Lung (tissue), 12 donors: ENCODE results near the gene MTUS2. TPM values are rescaled to one million over a fixed set of nuclear protein-coding genes. Genes with fewer than 3 reads are reported as not detected.
A peak's percentile ranks its signal among the peaks of the same experiment; 100 is the strongest.

ENCODE experiments used
- ATAC-seq: fragments of 200-7000 bp; cut with Tn5 transposase; one replicate; pipeline ENCODE4 v1.9.1; 2020; ENCODE audit warnings: moderate number of reproducible peaks; ENCODE audit not compliant: insufficient read depth, low FRiP score
- DNase-seq, 3 donors: peaks; one replicate each; pipeline ENCODE4 v3.0.0-alpha.2; 2013 to 2017
- H3K27ac ChIP-seq, 2 donors: one replicate each; pipeline ENCODE4 v1.5.1; 2013; ENCODE audit warnings: mild to moderate bottlenecking in 2 of 2, moderate library complexity in 2 of 2, control low read depth in 1 of 2, inconsistent platforms in 1 of 2, low read depth in 1 of 2, low read length in 1 of 2
- H3K27me3 ChIP-seq, 3 donors: one replicate each; pipeline ENCODE4 v1.5.1; 2013; ENCODE audit warnings: low read length in 2 of 3; ENCODE audit not compliant: control insufficient read depth in 3 of 3, insufficient read depth in 3 of 3
- H3K36me3 ChIP-seq, 4 donors: one replicate each; pipeline ENCODE4 v1.5.1; 2013; ENCODE audit warnings: low read length in 4 of 4, mild to moderate bottlenecking in 1 of 4, moderate library complexity in 1 of 4; ENCODE audit not compliant: control insufficient read depth in 4 of 4, insufficient read depth in 4 of 4
- H3K4me1 ChIP-seq, 5 donors: one replicate each; pipeline ENCODE4 v1.5.1; 2013; ENCODE audit warnings: low read length in 5 of 5, mild to moderate bottlenecking in 2 of 5, moderate library complexity in 1 of 5; ENCODE audit not compliant: control insufficient read depth in 5 of 5, insufficient read depth in 5 of 5
- H3K4me3 ChIP-seq: one replicate; pipeline ENCODE4 v1.5.1; 2013; ENCODE audit warnings: mild to moderate bottlenecking, control low read depth, moderate library complexity
- H3K9ac ChIP-seq, 2 donors: one replicate each; pipeline ENCODE4 v1.5.1; 2013; ENCODE audit warnings: low read length in 2 of 2, control low read depth in 1 of 2; ENCODE audit not compliant: insufficient read depth in 1 of 2
- H3K9me3 ChIP-seq, 4 donors: one replicate each; pipeline ENCODE4 v1.5.1; 2013; ENCODE audit warnings: low read length in 3 of 4, mild to moderate bottlenecking in 1 of 4, moderate library complexity in 1 of 4; ENCODE audit not compliant: control insufficient read depth in 4 of 4, insufficient read depth in 3 of 4
- CTCF ChIP-seq: IDR thresholded peaks from 2 replicates; pipeline ENCODE4 v1.5.1; 2012; ENCODE audit warnings: mild to moderate bottlenecking; ENCODE audit errors: control extremely low read depth, extremely low read depth
- WGBS, 2 donors: extraction: QIAGEN DNeasy Blood & Tissue Kit; methylation state at CpG; one replicate each; pipeline ENCODE4 v1.1.7; 2013; 5-methylcytosine and 5-hydroxymethylcytosine counted together
- polyA plus RNA-seq, 2 donors: library from polyadenylated mRNA; stranded (reverse); fragments of 200-250 nt; gene quantifications; one replicate each; pipeline ENCODE4 v1.2.1, GENCODE V29; 2013
- total RNA-seq, 2 donors: library from RNA; depleted of rRNA in 1 of 2; stranded (reverse); fragments of >200 nt in 1 of 2; gene quantifications; one replicate each; pipeline ENCODE4 v1.2.1, GENCODE V29; 2014 to 2021
- donor health status: control.
- donor health status: control.
- donor health status: Bipolar disorder and iron deficiency.
- donor health status: healthy.
- donor health status: DM: yes; HTN: yes; CAD: no.

MTUS2 gene
- total and polyA plus RNA-seq, 4 donors = 0.03 to 0.54 (median 0.08) TPM

DNA sequence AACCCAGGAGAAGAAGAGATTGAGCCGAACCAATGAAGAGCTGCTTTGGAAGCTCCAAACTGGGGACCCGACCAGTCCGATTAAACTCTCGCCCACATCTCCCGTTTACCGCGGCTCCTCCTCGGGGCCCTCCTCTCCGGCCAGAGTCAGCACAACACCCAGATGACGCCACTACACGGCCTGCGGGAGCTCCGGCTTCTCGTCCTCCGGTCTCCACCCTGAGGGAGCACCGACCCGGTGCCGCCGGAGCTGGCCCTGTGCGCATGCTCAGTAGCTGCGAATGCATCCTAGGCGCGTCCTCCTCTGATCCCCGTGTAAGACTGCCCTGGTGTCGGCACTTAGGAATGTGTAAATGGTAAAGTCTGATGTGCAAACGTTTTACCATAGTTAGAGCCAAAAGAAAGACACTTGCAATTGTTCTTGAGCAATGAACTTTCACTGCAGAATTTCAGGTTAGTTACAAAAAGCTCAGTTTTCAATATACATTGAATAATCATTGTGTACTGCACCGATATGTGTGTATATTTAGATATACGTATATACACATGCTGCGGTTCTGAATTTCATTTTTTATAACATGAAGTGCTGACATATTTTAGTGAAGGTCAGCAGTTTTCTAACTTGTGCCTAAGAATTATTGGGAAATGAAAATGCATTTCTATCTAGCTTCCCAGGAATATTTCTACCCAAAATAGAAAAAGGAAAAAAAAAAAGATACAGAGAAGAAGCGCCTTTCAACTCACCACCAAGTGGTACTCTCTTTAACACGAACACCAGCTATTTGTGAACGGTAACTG is 683.1 kb downstream of the MTUS2 start:
- H3K36me3 ChIP-seq = peaks cover 0 to 4% (median 0%) of the 10 kb centered on the region in 4 donors
- H3K9ac ChIP-seq = no peak overlapping the region
- no peak overlapping the region for H3K4me3 ChIP-seq
- no peak for TF ChIP-seq CTCF
- peaks cover 0 to 3% (median 0%) of the 10 kb centered on the region in 5 donors for H3K4me1 ChIP-seq
- ATAC-seq = no peak
- WGBS, 2 donors = 48 to 57% methylated on average over 32 of the region's 32 CpGs
- H3K9me3 ChIP-seq = no peaks in the 10 kb centered on the region
- H3K27ac ChIP-seq = no peak overlapping the region
- H3K27me3 ChIP-seq = peaks cover 0 to 28% (median 13%) of the 10 kb centered on the region in 3 donors
- peak in 2 of 3 donors; percentile 24 to 27 for DNase-seq

GRCh38 chr13:29504691-29505090 is 684.6 kb downstream of the MTUS2 start:
- Histone ChIP-seq H3K36me3 (no peaks in the 10 kb centered on the region), H3K4me3 (no peak overlapping the region), H3K4me1 (peaks cover 0 to 6% (median 0%) of the 10 kb centered on the region in 5 donors), H3K9me3 (no peaks in the 10 kb centered on the region), H3K9ac (no peak overlapping the region), H3K27me3 (peaks cover 0 to 28% (median 13%) of the 10 kb centered on the region in 3 donors), H3K27ac (no peak overlapping the region)
- no peak for ATAC-seq
- no peak for TF ChIP-seq CTCF
- DNase-seq = no peak
- 92 to 94% methylated on average over 15 of the region's 15 CpGs for WGBS, 2 donors

DNA sequence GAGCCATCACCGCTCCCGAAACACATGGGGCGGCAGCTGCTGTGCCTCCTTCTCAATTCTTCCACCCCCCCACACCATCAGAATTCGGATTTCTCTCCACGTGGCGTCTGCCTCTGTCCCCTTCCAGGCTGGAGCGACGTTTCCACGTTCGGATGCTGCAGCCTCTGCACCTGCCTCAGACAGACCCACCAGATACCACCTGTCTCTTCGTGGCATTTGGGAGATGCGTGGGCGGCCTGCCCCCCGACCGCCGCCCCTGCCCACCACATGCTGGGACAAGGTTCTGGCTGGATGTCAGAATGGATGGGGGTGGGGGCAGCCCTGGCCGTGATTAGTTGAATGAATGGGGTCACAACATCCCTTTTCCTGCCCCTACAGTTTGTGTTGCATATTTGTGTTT is 685.4 kb downstream of the MTUS2 start:
- ATAC-seq (no peak), DNase-seq (no peak)
- H3K27me3 ChIP-seq = peaks cover 0 to 28% (median 13%) of the 10 kb centered on the region in 3 donors
- H3K9me3 ChIP-seq = no peaks in the 10 kb centered on the region
- H3K4me1 ChIP-seq = peaks cover 0 to 6% (median 0%) of the 10 kb centered on the region in 5 donors
- WGBS, 2 donors = 81 to 85% methylated on average over 17 of the region's 17 CpGs
- no peak for TF ChIP-seq CTCF
- H3K9ac ChIP-seq = no peak overlapping the region
- no peak overlapping the region for H3K4me3 ChIP-seq
- H3K27ac ChIP-seq = no peak overlapping the region
- H3K36me3 ChIP-seq = no peaks in the 10 kb centered on the region
